Right atrium auricular region (tissue), 2 donors: ENCODE results near the gene ATP5PB. TPM values are rescaled to one million over a fixed set of nuclear protein-coding genes. Genes with fewer than 3 reads are reported as not detected.

Source experiments
- DNase-seq: peaks from one replicate; pipeline ENCODE4 v3.0.0-alpha.2; 2019; ENCODE audit warnings: low spot score
- H3K27ac ChIP-seq, 2 donors: fragments of 200-600 bp; sonication (generic); 1 replicate in 1 of 2; 2 replicates in 1 of 2; pipeline ENCODE4 v1.5.1; 2016 to 2019
- H3K27me3 ChIP-seq, 2 donors: fragments of 200-600 bp; sonication (generic); one replicate each; pipeline versions ENCODE4 v1.5.1 to v1.6.0; 2017 to 2019
- H3K36me3 ChIP-seq: fragments of 200-600 bp; sonication (generic); one replicate; pipeline ENCODE4 v1.5.1; 2016
- H3K4me1 ChIP-seq, 2 donors: fragments of 200-600 bp; sonication (generic); one replicate each; pipeline versions ENCODE4 v1.5.1 to v1.6.0; 2017 to 2019
- H3K4me3 ChIP-seq, 2 donors: fragments of 200-600 bp; sonication (generic); 1 replicate in 1 of 2; 2 replicates in 1 of 2; pipeline ENCODE4 v1.5.1; 2017 to 2019; ENCODE audit warnings: mild to moderate bottlenecking in 1 of 2, moderate library complexity in 1 of 2
- H3K9me3 ChIP-seq, 2 donors: fragments of 200-600 bp; sonication (generic); one replicate each; pipeline ENCODE4 v1.5.1; 2019
- CTCF ChIP-seq, 2 donors: fragments of 200-600 bp; sonication (generic); IDR thresholded peaks; one replicate each; pipeline ENCODE4 v1.5.1; 2019; ENCODE audit warnings: antibody characterized with exemption in 2 of 2
- total RNA-seq, 2 donors: library from RNA; depleted of rRNA; stranded (reverse); fragments of >200 nt; gene quantifications; one replicate each; pipeline ENCODE4 v1.1.0, GENCODE V29; 2016

Gene ATP5PB
- total RNA-seq, 2 donors from 2014 or later, result 297 to 429 TPM

GRCh38 chr1:111465754-111466153 is 16.5 kb downstream of the ATP5PB start:
- Histone ChIP-seq H3K27me3 (no peaks in the 10 kb centered on the region), H3K36me3 (peaks cover 61% of the 10 kb centered on the region), H3K9me3 (no peaks in the 10 kb centered on the region), H3K4me3 (no peak overlapping the region), H3K27ac (no peak overlapping the region), H3K4me1 (peaks cover 0 to 11% of the 10 kb centered on the region in 2 donors)
- no peak for DNase-seq
- no peak for TF ChIP-seq CTCF (IDR thresholded peaks at IDR 0.05)

GRCh38 chr1:111466480-111466879 is 17.2 kb downstream of the ATP5PB start:
- no peak for DNase-seq
- Histone ChIP-seq H3K9me3 (no peaks in the 10 kb centered on the region), H3K36me3 (peaks cover 61% of the 10 kb centered on the region), H3K27ac (no peak overlapping the region), H3K27me3 (no peaks in the 10 kb centered on the region), H3K4me1 (peaks cover 0 to 11% of the 10 kb centered on the region in 2 donors), H3K4me3 (no peak overlapping the region)
- no peak for TF ChIP-seq CTCF (IDR thresholded peaks at IDR 0.05)

- Histone ChIP-seq H3K27ac (peak overlapping the region in 1 of 2 donors; percentile 17), H3K4me3 (no peak overlapping the region), H3K4me1 (peaks cover 0 to 5% of the 10 kb centered on the region in 2 donors), H3K36me3 (peaks cover 49% of the 10 kb centered on the region), H3K9me3 (no peaks in the 10 kb centered on the region), H3K27me3 (no peaks in the 10 kb centered on the region)
- DNase-seq, result no peak
- TF ChIP-seq CTCF (IDR thresholded peaks at IDR 0.05), result no peak
Measured at GRCh38 chr1:111467865-111468716, 18.8 kb downstream of the ATP5PB start.

GRCh38 chr1:111468717-111469100 is 19.4 kb downstream of the ATP5PB start:
- no peak for TF ChIP-seq CTCF (IDR thresholded peaks at IDR 0.05)
- H3K9me3 ChIP-seq, result no peaks in the 10 kb centered on the region
- no peak overlapping the region for H3K4me3 ChIP-seq
- no peak overlapping the region for H3K27ac ChIP-seq
- DNase-seq, result no peak
- H3K36me3 ChIP-seq, result peaks cover 49% of the 10 kb centered on the region
- H3K27me3 ChIP-seq, result no peaks in the 10 kb centered on the region
- H3K4me1 ChIP-seq, result peaks cover 0 to 8% of the 10 kb centered on the region in 2 donors

- Histone ChIP-seq H3K27me3 (no peaks in the 10 kb centered on the region), H3K4me1 (peaks cover 0 to 17% of the 10 kb centered on the region in 2 donors), H3K4me3 (no peak overlapping the region), H3K27ac (no peak overlapping the region), H3K9me3 (no peaks in the 10 kb centered on the region), H3K36me3 (peaks cover 49% of the 10 kb centered on the region)
- no peak for TF ChIP-seq CTCF (IDR thresholded peaks at IDR 0.05)
- no peak for DNase-seq
Measured at GRCh38 chr1:111469539-111469938, 20.3 kb downstream of the ATP5PB start.
